H1 (cell line): ENCODE measurements around the gene UBE2D4. TPM values are rescaled to one million over a fixed set of nuclear protein-coding genes. Genes with fewer than 3 reads are reported as not detected.
"Not testable (repeated sequence)": the region's sequence is repeated elsewhere in the genome, so short reads cannot be mapped to it uniquely, and the experiment has no call there.

Experiments used
- CTCF ChIA-PET: fragments of 300-600 bp; sonication (Branson Sonifier 250); formaldehyde crosslinking; loops from one replicate; lab custom pipeline; 2021; ENCODE audit not compliant: partially characterized antibody; lab: Charles Lee
- POLR2A ChIA-PET: fragments of 300-600 bp; sonication (Branson Sonifier 250); formaldehyde crosslinking; loops from one replicate; lab custom pipeline; 2021; ENCODE audit warnings: inconsistent platforms; ENCODE audit not compliant: partially characterized antibody; lab: Charles Lee
- DNase-seq, 2 experiments: peaks; one replicate each; pipeline versions ENCODE4 v3.0.0 to v3.0.0-alpha.2; 2010 to 2022; ENCODE audit warnings: low spot score in 2 of 2, low read depth in 1 of 2, mixed read lengths in 1 of 2
- FAIRE-seq: peaks from 2 replicates; lab custom pipeline; 2011; peaks lifted over from hg19 to GRCh38; lab: Jason Lieb, UNC
- H2AFZ ChIP-seq: 2 replicates; pipeline ENCODE4 v1.8.1; 2012; ENCODE audit warnings: low read length, inconsistent platforms
- H2AK5ac ChIP-seq: 2 replicates; pipeline ENCODE4 v1.6.1; 2013; ENCODE audit warnings: low read depth, low read length
- H2BK120ac ChIP-seq: replicated peaks from 2 replicates; pipeline ENCODE3; 2013; ENCODE audit warnings: low read depth, low read length, inconsistent platforms
- H2BK12ac ChIP-seq: 2 replicates; pipeline ENCODE4 v1.6.1; 2013; ENCODE audit warnings: low read depth, low read length
- H2BK15ac ChIP-seq: 2 replicates; pipeline ENCODE4 v1.6.1; 2013; ENCODE audit warnings: low read length
- H2BK20ac ChIP-seq: 2 replicates; pipeline ENCODE4 v1.6.1; 2013; ENCODE audit warnings: low read length
- H2BK5ac ChIP-seq: 2 replicates; pipeline ENCODE4 v1.6.1; 2013; ENCODE audit warnings: low read depth, low read length
- H3K14ac ChIP-seq: 2 replicates; pipeline ENCODE4 v1.6.1; 2013; ENCODE audit warnings: inconsistent platforms; ENCODE audit not compliant: insufficient read length
- H3K18ac ChIP-seq: 2 replicates; pipeline ENCODE4 v1.6.1; 2013; ENCODE audit warnings: low read length; ENCODE audit errors: extremely low read depth
- H3K23ac ChIP-seq: 2 replicates; pipeline ENCODE4 v1.6.1; 2013; ENCODE audit warnings: inconsistent platforms; ENCODE audit not compliant: insufficient read length
- H3K23me2 ChIP-seq: 2 replicates; pipeline ENCODE4 v1.6.1; 2013; ENCODE audit warnings: low read depth, low read length
- H3K27ac ChIP-seq: 2 replicates; pipeline ENCODE4 v1.6.1; 2011; ENCODE audit warnings: low read depth, low read length, inconsistent platforms
- H3K27me3 ChIP-seq, 4 experiments: replicated peaks in 1 of 4; 1 replicate in 1 of 4; 2 replicates in 3 of 4; pipeline versions ENCODE4 v1.6.1 to v1.8.1; 2011 to 2013; ENCODE audit warnings: low read length in 3 of 4, mild to moderate bottlenecking in 3 of 4, inconsistent platforms in 2 of 4, mixed read lengths in 2 of 4, moderate library complexity in 1 of 4; ENCODE audit not compliant: control insufficient read depth in 3 of 4, insufficient read depth in 3 of 4; ENCODE audit errors: extremely low read depth in 1 of 4
- H3K36me3 ChIP-seq, 4 experiments: 2 replicates each; pipeline versions ENCODE4 v1.6.1 to v1.8.1; 2011 to 2013; ENCODE audit warnings: mild to moderate bottlenecking in 4 of 4, low read length in 3 of 4, moderate library complexity in 2 of 4, control low read depth in 1 of 4, inconsistent platforms in 1 of 4; ENCODE audit not compliant: insufficient read depth in 4 of 4, control insufficient read depth in 2 of 4
- H3K4ac ChIP-seq: replicated peaks from 2 replicates; pipeline ENCODE3; 2013; ENCODE audit warnings: low read length, low read depth, mixed read lengths, inconsistent platforms; ENCODE audit not compliant: insufficient read length
- H3K4me1 ChIP-seq, 4 experiments: replicated peaks in 1 of 4; 1 replicate in 1 of 4; 2 replicates in 3 of 4; pipeline versions ENCODE4 v1.6.1 to v1.8.1; 2011 to 2013; ENCODE audit warnings: low read length in 3 of 4, inconsistent platforms in 2 of 4, mixed read lengths in 1 of 4; ENCODE audit not compliant: insufficient read depth in 4 of 4, control insufficient read depth in 3 of 4
- H3K4me2 ChIP-seq, 2 experiments: 2 replicates each; pipeline versions ENCODE4 v1.6.1 to v1.8.1; 2011 to 2013; ENCODE audit warnings: low read depth in 2 of 2, low read length in 2 of 2, control low read depth in 1 of 2, inconsistent platforms in 1 of 2, mild to moderate bottlenecking in 1 of 2; ENCODE audit not compliant: insufficient read depth in 1 of 2
- H3K4me3 ChIP-seq, 4 experiments: fragments of 200-600, 300-600 bp in 1 of 4; sonication (generic), shearing (Covaris generic), sonication (Bioruptor Twin) in 1 of 4; 2 replicates each; pipeline versions ENCODE4 v1.5.1 to v1.8.1; 2011 to 2016; ENCODE audit warnings: low read length in 4 of 4, low read depth in 3 of 4, control low read depth in 2 of 4, inconsistent platforms in 2 of 4, mild to moderate bottlenecking in 2 of 4, mixed read lengths in 1 of 4, moderate library complexity in 1 of 4; ENCODE audit not compliant: insufficient read depth in 2 of 4; ENCODE audit errors: extremely low read depth in 1 of 4
- H3K56ac ChIP-seq: replicated peaks from 2 replicates; pipeline ENCODE3; 2013; ENCODE audit warnings: low read depth, mild to moderate bottlenecking, mixed read lengths, low read length, inconsistent platforms; ENCODE audit not compliant: insufficient read length
- H3K79me1 ChIP-seq: 2 replicates; pipeline ENCODE4 v1.6.1; 2013; ENCODE audit warnings: low read depth, low read length, control low read depth
- H3K79me2 ChIP-seq, 2 experiments: 2 replicates each; pipeline versions ENCODE4 v1.6.1 to v1.8.1; 2012 to 2013; ENCODE audit warnings: low read length in 2 of 2, mild to moderate bottlenecking in 2 of 2, inconsistent platforms in 1 of 2; ENCODE audit not compliant: insufficient read depth in 2 of 2, control insufficient read depth in 1 of 2
- H3K9ac ChIP-seq, 4 experiments: replicated peaks in 1 of 4; 1 replicate in 1 of 4; 2 replicates in 3 of 4; pipeline versions ENCODE4 v1.6.1 to v1.8.1; 2011 to 2013; ENCODE audit warnings: low read depth in 3 of 4, low read length in 3 of 4, control low read depth in 2 of 4, mild to moderate bottlenecking in 2 of 4, moderate library complexity in 2 of 4, inconsistent platforms in 1 of 4; ENCODE audit errors: extremely low read depth in 1 of 4
- H3K9me3 ChIP-seq, 2 experiments: 2 replicates each; pipeline versions ENCODE4 v1.6.1 to v1.8.1; 2012 to 2013; ENCODE audit warnings: mild to moderate bottlenecking in 2 of 2, moderate library complexity in 2 of 2, control low read depth in 1 of 2, inconsistent platforms in 1 of 2, low read depth in 1 of 2, low read length in 1 of 2, mixed read lengths in 1 of 2; ENCODE audit not compliant: insufficient read depth in 2 of 2
- H4K20me1 ChIP-seq, 2 experiments: replicated peaks in 1 of 2; 2 replicates each; pipeline versions ENCODE3 to v1.8.1; 2011 to 2013; ENCODE audit warnings: inconsistent platforms in 2 of 2, low read length in 2 of 2, mild to moderate bottlenecking in 1 of 2; ENCODE audit not compliant: insufficient read depth in 2 of 2, control insufficient read depth in 1 of 2
- H4K5ac ChIP-seq: 2 replicates; pipeline ENCODE4 v1.6.1; 2013; ENCODE audit warnings: low read length, low read depth, mixed read lengths, inconsistent platforms; ENCODE audit not compliant: insufficient read length
- H4K8ac ChIP-seq: 2 replicates; pipeline ENCODE4 v1.8.0; 2013; ENCODE audit warnings: mild to moderate bottlenecking, moderate library complexity, low read length, inconsistent platforms; ENCODE audit not compliant: insufficient read depth; ENCODE audit errors: extremely low read depth
- H4K91ac ChIP-seq: replicated peaks from 2 replicates; pipeline ENCODE3; 2013; ENCODE audit warnings: low read length, mixed read lengths, inconsistent platforms; ENCODE audit not compliant: insufficient read length
- WGBS, 2 experiments: shearing (Covaris generic) in 1 of 2; methylation state at CpG; one replicate each; pipeline versions ENCODE4 v1.1.6 to v1.1.7; 2013 to 2015; ENCODE audit warnings: low lambda C conversion rate in 2 of 2, mixed read lengths in 2 of 2, inconsistent platforms in 1 of 2, low coverage in 1 of 2, missing lambda C conversion rate in 1 of 2; ENCODE audit not compliant: insufficient replicate concordance in 2 of 2, insufficient coverage in 1 of 2, insufficient read length in 1 of 2; ENCODE audit errors: extremely low coverage in 1 of 2, missing lambda C conversion rate in 1 of 2; 5-methylcytosine and 5-hydroxymethylcytosine counted together
- polyA plus RNA-seq, 7 experiments: library from polyadenylated mRNA; depleted of rRNA in 3 of 7; stranded (reverse) in 5 of 7; unstranded in 2 of 7; fragments of >200 nt in 5 of 7; fragments of 200-250 nt in 2 of 7; gene quantifications; 1 replicate in 5 of 7; 2 replicates in 1 of 7; 4 replicates in 1 of 7; pipeline versions ENCODE4 v1.2.1 to v1.2.3, GENCODE V29; 2011 to 2013; ENCODE audit warnings: missing spikeins in 2 of 7, mixed read lengths in 2 of 7
- total RNA-seq: library from RNA; stranded (reverse); fragmentation: NEBNext Ultra II Directional; extraction: Animal tissue kit (Norgen Biotek cat#: 25700); gene quantifications from 2 replicates; pipeline ENCODE4 v1.2.1, GENCODE V29; 2021

The UBE2D4 gene
- total and polyA plus RNA-seq, 2 of the 8 experiments (the other 6 are each of a cell fraction or from before 2014, with no cell fraction given) = 3.4 to 9.4 TPM

- H3K27me3 ChIP-seq, CTCF ChIA-PET, H3K23me2 ChIP-seq, H2BK12ac ChIP-seq, H2BK120ac ChIP-seq, H3K79me1 ChIP-seq, H3K79me2 ChIP-seq, H3K4me2 ChIP-seq, H2BK15ac ChIP-seq, DNase-seq, H3K23ac ChIP-seq, H2AK5ac ChIP-seq, H3K18ac ChIP-seq, POLR2A ChIA-PET, FAIRE-seq, H3K4me3 ChIP-seq, H4K20me1 ChIP-seq, H4K91ac ChIP-seq, H4K5ac ChIP-seq, H3K14ac ChIP-seq, H3K9ac ChIP-seq, H3K4me1 ChIP-seq, H3K9me3 ChIP-seq, H3K56ac ChIP-seq, H2AFZ ChIP-seq, H3K36me3 ChIP-seq, H4K8ac ChIP-seq, H3K4ac ChIP-seq, H3K27ac ChIP-seq, H2BK20ac ChIP-seq, H2BK5ac ChIP-seq: not testable (repeated sequence)
- 83% methylated on average over 2 of the region's 9 CpGs; no CpG with 5 or more reads in 1 of the 2 experiments for WGBS, 2 experiments
Observed at GRCh38 chr7:43987476-43987875, 61.2 kb downstream of the UBE2D4 start.

DNA sequence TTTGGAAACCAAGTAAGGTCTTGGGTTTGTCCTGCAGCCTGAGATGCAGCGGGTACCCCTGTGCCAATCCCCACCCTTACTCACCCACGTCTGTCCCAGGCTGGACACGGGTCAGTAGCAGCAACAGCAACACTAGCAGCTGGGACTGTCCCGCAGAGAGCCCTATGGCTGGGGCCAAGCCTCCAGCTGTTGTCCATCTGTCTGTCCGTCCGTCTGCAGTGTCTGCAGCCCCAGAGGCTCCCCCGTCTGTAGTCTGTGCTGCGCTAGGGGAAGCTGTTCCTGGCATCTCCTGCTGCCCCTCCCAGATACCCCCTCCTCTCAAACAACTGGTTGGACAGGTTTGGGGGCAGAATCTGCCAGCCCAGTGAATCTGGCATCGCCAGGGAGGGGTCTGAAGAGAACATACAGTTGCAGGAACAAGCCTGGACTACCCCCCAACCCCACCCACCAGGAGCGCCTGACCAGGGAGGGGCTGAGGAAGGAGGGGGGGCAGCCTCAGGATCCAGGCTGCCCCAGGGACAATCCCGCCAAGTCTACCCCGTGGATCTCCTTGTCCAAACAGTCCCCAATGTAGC is 63.9 kb downstream of the UBE2D4 start:
- H2AFZ ChIP-seq, H3K18ac ChIP-seq, H3K23me2 ChIP-seq, H4K5ac ChIP-seq, DNase-seq, H3K4ac ChIP-seq, H3K9me3 ChIP-seq, H4K91ac ChIP-seq, H2BK12ac ChIP-seq, H3K79me2 ChIP-seq, H3K4me3 ChIP-seq, H3K56ac ChIP-seq, H3K14ac ChIP-seq, H3K36me3 ChIP-seq, H2BK20ac ChIP-seq, H2BK5ac ChIP-seq, H3K27ac ChIP-seq, CTCF ChIA-PET, H3K27me3 ChIP-seq, FAIRE-seq, H3K4me1 ChIP-seq, H4K20me1 ChIP-seq, H3K4me2 ChIP-seq, H2BK120ac ChIP-seq, H3K23ac ChIP-seq, H2AK5ac ChIP-seq, POLR2A ChIA-PET, H3K9ac ChIP-seq, H3K79me1 ChIP-seq, H4K8ac ChIP-seq, H2BK15ac ChIP-seq: not testable (repeated sequence)
- WGBS, 2 experiments = 79% methylated on average over 10 of the region's 12 CpGs; no CpG with 5 or more reads in 1 of the 2 experiments
